K562 (cell line): Measurements from ENCODE around the gene SLC16A1. TPM values are rescaled to one million over a fixed set of nuclear protein-coding genes. Genes with fewer than 3 reads are reported as not detected.
A peak's percentile ranks its signal among the peaks of the same experiment; 100 is the strongest.

Experiments used
- AFF1 ChIP-seq, 2 experiments: fragments of 450-650 bp; IDR thresholded peaks; 2 replicates each; pipeline ENCODE4 v1.6.1; 2018; ENCODE audit warnings: mild to moderate bottlenecking in 2 of 2, low read depth in 1 of 2; ENCODE audit not compliant: partially characterized antibody in 2 of 2
- CREM ChIP-seq: IDR thresholded peaks from 2 replicates; pipeline ENCODE4 v1.6.1; 2014; ENCODE audit warnings: antibody characterized with exemption, low read depth
- ELF4 ChIP-seq: fragments of 450-650 bp; formaldehyde crosslinking; IDR thresholded peaks from 2 replicates; pipeline ENCODE4 v1.4.0; 2022; ENCODE audit warnings: missing genetic modification characterization
- ETV5 ChIP-seq: sonication (generic); formaldehyde crosslinking; IDR thresholded peaks from 2 replicates; pipeline ENCODE4 v1.4.0; 2020; ENCODE audit warnings: low read depth, mild to moderate bottlenecking, missing genetic modification reagents
- FOXK2 ChIP-seq, 2 experiments: fragments of 450-650 bp; IDR thresholded peaks in 1 of 2; conservative IDR thresholded peaks in 1 of 2; 2 replicates each; pipeline ENCODE4 v1.6.1; 2016; ENCODE audit warnings: low read depth in 2 of 2, mild to moderate bottlenecking in 1 of 2
- SMARCE1 ChIP-seq: fragments of 450-650 bp; IDR thresholded peaks from 2 replicates; pipeline ENCODE4 v1.7.1; 2016; ENCODE audit warnings: mild to moderate bottlenecking
- TEAD4 ChIP-seq, 2 experiments: sonication (generic) in 1 of 2; formaldehyde crosslinking in 1 of 2; IDR thresholded peaks; 2 replicates each; pipeline versions ENCODE4 v1.6.1 to v1.8.0; 2012 to 2022; ENCODE audit warnings: borderline replicate concordance in 1 of 2, inconsistent platforms in 1 of 2, low read length in 1 of 2, mild to moderate bottlenecking in 1 of 2, missing genetic modification reagents in 1 of 2
- ZNF324 ChIP-seq: fragments of 250-450 bp; sonication (Bioruptor Pico); IDR thresholded peaks from 2 replicates; pipeline ENCODE4 v1.4.0; 2020; ENCODE audit warnings: mild to moderate bottlenecking
- ZNF436 ChIP-seq: fragments of 250-450, 450-650 bp; sonication (Bioruptor Pico); formaldehyde crosslinking; IDR thresholded peaks from 2 replicates; pipeline ENCODE4 v1.7.0; 2020; ENCODE audit warnings: mild to moderate bottlenecking
- ZNF444 ChIP-seq: fragments of 250-450 bp; sonication (Bioruptor Pico); IDR thresholded peaks from 2 replicates; pipeline ENCODE4 v1.4.0; 2020; ENCODE audit warnings: mild to moderate bottlenecking, moderate library complexity
- ZNF778 ChIP-seq: fragments of 450-650 bp; formaldehyde crosslinking; IDR thresholded peaks from 2 replicates; pipeline ENCODE4 v1.4.0; 2020; ENCODE audit warnings: mild to moderate bottlenecking, moderate library complexity
- polyA plus RNA-seq, 8 experiments: library from polyadenylated mRNA; depleted of rRNA in 4 of 8; stranded (reverse) in 5 of 8; unstranded in 3 of 8; fragments of >200 nt; fragmentation: Nextera tagmentation in 2 of 8; fragmentation: Illumina TruSeq in 1 of 8; extraction: Ambion mirVana in 2 of 8; extraction: Trizol in 1 of 8; gene quantifications; 2 replicates each; pipeline versions ENCODE4 v1.2.1 to v1.2.3, GENCODE V29; 2011 to 2014; ENCODE audit warnings: inconsistent platforms in 1 of 8, missing spikeins in 1 of 8
- total RNA-seq, 7 experiments: library from RNA; depleted of rRNA in 6 of 7; stranded (reverse); fragments of >200 nt in 6 of 7; fragmentation: Illumina TruSeq in 2 of 7; extraction: Trizol in 2 of 7; gene quantifications; 2 replicates each; pipeline versions ENCODE4 v1.2.1 to v1.2.3, GENCODE V29; 2011 to 2021; ENCODE audit warnings: low replicate concordance in 1 of 7
- TF ChIP-seq, protein P1 (sequence below): fragments of 250-450 bp; sonication (Bioruptor Pico); IDR thresholded peaks from 2 replicates; pipeline ENCODE4 v1.8.0; 2021; ENCODE audit warnings: moderate library complexity, mild to moderate bottlenecking, inconsistent platforms

The SLC16A1 gene
- total and polyA plus RNA-seq, 9 of the 15 experiments (the other 6 are each of a cell fraction or from before 2014, with no cell fraction given) = 73.1 to 244 (median 117) TPM

DNA sequence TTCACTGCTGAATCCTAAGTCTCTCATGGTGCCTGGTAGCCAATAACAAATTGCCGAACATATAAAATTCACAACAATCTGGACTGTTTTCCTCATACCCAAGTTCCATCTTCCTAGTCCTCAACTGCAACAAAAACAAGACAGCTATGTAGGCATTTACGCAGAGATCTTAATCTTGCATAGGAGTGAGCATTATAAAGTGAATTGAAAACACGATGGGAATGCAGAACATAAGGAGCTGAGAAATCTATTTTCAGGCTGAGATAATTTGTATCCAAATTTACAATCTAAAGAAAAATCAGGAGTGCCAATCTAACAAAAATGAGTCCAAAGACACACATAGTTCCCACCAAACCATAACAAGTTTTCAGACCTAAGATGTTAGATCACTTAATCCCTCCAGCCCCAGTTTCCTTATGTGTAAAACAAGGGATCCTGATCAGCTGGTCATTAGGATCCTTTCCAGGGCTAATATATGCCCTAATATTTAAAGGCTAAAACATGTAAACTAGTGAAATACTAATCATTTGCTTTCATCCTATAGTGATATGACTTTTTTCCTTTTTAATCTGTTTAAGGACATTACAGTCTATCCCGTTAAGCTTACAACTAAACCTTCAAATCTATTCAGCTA is 1.9 kb downstream of the SLC16A1 start (continued):
- TF ChIP-seq SMARCE1 (peak; percentile 23; the same call in 1 of the 2 replicates), ZNF436 (CRISPR knock-in tag) (0 out of 2 replicates have a peak, but pooled peaks have one; percentile 54), ZNF324 (no peak), FOXK2 (conservative IDR thresholded peaks at IDR 0.05 in 1 of 2, IDR thresholded peaks at IDR 0.05 in 1 of 2; ENCODE audit: low read depth in 2 of 2) (0 out of 4 replicates have a peak, but pooled peaks of 1 of the 2 experiments have one; percentile 10), ZNF444 (CRISPR knock-in tag) (0 out of 2 replicates have a peak, but pooled peaks have one; percentile 10), ZNF778 (CRISPR knock-in tag) (no peak), ETV5 (CRISPR knock-in tag) (no peak), ELF4 (0 out of 2 replicates have a peak, but pooled peaks have one; percentile 76), AFF1 (IDR thresholded peaks at IDR 0.05; ENCODE audit: low read depth in 1 of 2, partially characterized antibody in 2 of 2) (no peak), CREM (peak; percentile 4; the same call in 1 of the 2 replicates), TEAD4 (IDR thresholded peaks at IDR 0.05; ENCODE audit: low read length) (0 out of 2 replicates have a peak, but pooled peaks have one; percentile 9), TEAD4 (CRISPR knock-in tag; IDR thresholded peaks at IDR 0.05; ENCODE audit: borderline replicate concordance) (no peak)
- TF ChIP-seq, protein P1, sequence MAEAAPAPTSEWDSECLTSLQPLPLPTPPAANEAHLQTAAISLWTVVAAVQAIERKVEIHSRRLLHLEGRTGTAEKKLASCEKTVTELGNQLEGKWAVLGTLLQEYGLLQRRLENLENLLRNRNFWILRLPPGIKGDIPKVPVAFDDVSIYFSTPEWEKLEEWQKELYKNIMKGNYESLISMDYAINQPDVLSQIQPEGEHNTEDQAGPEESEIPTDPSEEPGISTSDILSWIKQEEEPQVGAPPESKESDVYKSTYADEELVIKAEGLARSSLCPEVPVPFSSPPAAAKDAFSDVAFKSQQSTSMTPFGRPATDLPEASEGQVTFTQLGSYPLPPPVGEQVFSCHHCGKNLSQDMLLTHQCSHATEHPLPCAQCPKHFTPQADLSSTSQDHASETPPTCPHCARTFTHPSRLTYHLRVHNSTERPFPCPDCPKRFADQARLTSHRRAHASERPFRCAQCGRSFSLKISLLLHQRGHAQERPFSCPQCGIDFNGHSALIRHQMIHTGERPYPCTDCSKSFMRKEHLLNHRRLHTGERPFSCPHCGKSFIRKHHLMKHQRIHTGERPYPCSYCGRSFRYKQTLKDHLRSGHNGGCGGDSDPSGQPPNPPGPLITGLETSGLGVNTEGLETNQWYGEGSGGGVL (CRISPR knock-in tag) = 0 out of 2 replicates have a peak, but pooled peaks have one; percentile 18
